Activated CD8-positive, alpha-beta memory T cell treated with anti-CD3 and anti-CD28 coated beads, Interleukin-2, amount 10 ng/mL, durations not matched to agents 7 days and 5 days (primary cell): ENCODE results near the gene C1orf87. TPM values are rescaled to one million over a fixed set of nuclear protein-coding genes. Genes with fewer than 3 reads are reported as not detected.
"Not testable (repeated sequence)": the region's sequence is repeated elsewhere in the genome, so short reads cannot be mapped to it uniquely, and the experiment has no call there.

Source experiments
- ATAC-seq: fragments of 150-1000 bp; cut with Tn5 transposase; one replicate; pipeline ENCODE4 v1.10.0; 2021; ENCODE audit warnings: moderate library complexity
- CTCF ChIA-PET: fragments of 350-600 bp; sonication (Branson Sonifier 250); formaldehyde crosslinking; loops from one replicate; lab custom pipeline; 2021; ENCODE audit warnings: antibody characterized with exemption; lab: Charles Lee
- DNase-seq: peaks from one replicate; pipeline ENCODE4 v3.0.0-alpha.2; 2020
- H3K27ac Mint-ChIP-seq: one replicate; pipeline ENCODE4 v1.8.0; 2021; ENCODE audit warnings: mild to moderate bottlenecking, mixed read lengths
- H3K27me3 Mint-ChIP-seq: one replicate; pipeline ENCODE4 v1.8.0; 2021; ENCODE audit warnings: mixed read lengths
- H3K36me3 Mint-ChIP-seq: one replicate; pipeline ENCODE4 v1.8.0; 2021; ENCODE audit warnings: mild to moderate bottlenecking, mixed read lengths
- H3K4me1 Mint-ChIP-seq: one replicate; pipeline ENCODE4 v1.8.0; 2021; ENCODE audit warnings: mixed read lengths
- H3K4me3 Mint-ChIP-seq: one replicate; pipeline ENCODE4 v1.8.0; 2021; ENCODE audit warnings: mild to moderate bottlenecking, moderate library complexity, mixed read lengths
- H3K9me3 Mint-ChIP-seq: one replicate; pipeline ENCODE4 v1.8.0; 2022; ENCODE audit warnings: low read depth, mixed read lengths
- total RNA-seq, 2 experiments: library from RNA; stranded (reverse); gene quantifications; one replicate each; pipeline ENCODE4 v1.2.3, GENCODE V29; 2021

Gene C1orf87
- total RNA-seq, 2 experiments from 2014 or later, result not detected

- CTCF ChIA-PET, result interaction anchor here (1.0 to 2.3 kb wide), 7 partner anchors 9 to 1478 kb away, joined by 3 to 13 read pairs (median 4); no protein-coding TSS in a partner anchor
- no peak overlapping the region for H3K27ac Mint-ChIP-seq
- H3K9me3 Mint-ChIP-seq, result no peaks in the 10 kb centered on the region
- H3K36me3 Mint-ChIP-seq, result no peaks in the 10 kb centered on the region
- H3K4me3 Mint-ChIP-seq, result no peak overlapping the region
- DNase-seq (peak; percentile 46), ATAC-seq (no peak)
- peaks cover 1% of the 10 kb centered on the region for H3K4me1 Mint-ChIP-seq
- H3K27me3 Mint-ChIP-seq, result peaks cover 19% of the 10 kb centered on the region
Measured at GRCh38 chr1:59976194-59977074, 97.1 kb downstream of the C1orf87 start.

GRCh38 chr1:59973719-59974118, 99.9 kb downstream of the C1orf87 start:
- H3K36me3 Mint-ChIP-seq, result no peaks in the 10 kb centered on the region
- H3K27me3 Mint-ChIP-seq, result peaks cover 19% of the 10 kb centered on the region
- ATAC-seq (no peak), DNase-seq (no peak)
- H3K4me3 Mint-ChIP-seq, result no peak overlapping the region
- peaks cover 4% of the 10 kb centered on the region for H3K4me1 Mint-ChIP-seq
- CTCF ChIA-PET, result interaction anchor here (1.4 to 2.9 kb wide), 2 partner anchors 8 to 26 kb away, joined by 3 to 13 read pairs; no protein-coding TSS in a partner anchor
- no peak overlapping the region for H3K27ac Mint-ChIP-seq
- no peaks in the 10 kb centered on the region for H3K9me3 Mint-ChIP-seq

- Mint-ChIP-seq H3K36me3 (no peaks in the 10 kb centered on the region), H3K4me3 (no peak overlapping the region), H3K9me3 (no peaks in the 10 kb centered on the region), H3K27me3 (peaks cover 19% of the 10 kb centered on the region), H3K4me1 (peaks cover 4% of the 10 kb centered on the region), H3K27ac (no peak overlapping the region)
- DNase-seq (no peak), ATAC-seq (no peak)
- CTCF ChIA-PET, result interaction anchor here (1.4 to 2.9 kb wide), 3 partner anchors 10 to 13 kb away, joined by 4 to 13 read pairs (median 10); no protein-coding TSS in a partner anchor
Measured at GRCh38 chr1:59972216-59972927, 101.2 kb downstream of the C1orf87 start.

- Mint-ChIP-seq H3K27ac (no peak overlapping the region), H3K9me3 (no peaks in the 10 kb centered on the region)
Measured at GRCh38 chr1:59971464-59971911, 102.1 kb downstream of the C1orf87 start.

GRCh38 chr1:59969542-59970175, 103.9 kb downstream of the C1orf87 start:
- H3K27ac Mint-ChIP-seq, DNase-seq, ATAC-seq, H3K4me1 Mint-ChIP-seq, H3K27me3 Mint-ChIP-seq, H3K36me3 Mint-ChIP-seq, H3K4me3 Mint-ChIP-seq, H3K9me3 Mint-ChIP-seq: not testable (repeated sequence)
- CTCF ChIA-PET, result interaction anchor here (1.9 kb wide), 1 partner anchor 10 kb away, joined by 10 read pairs; no protein-coding TSS in a partner anchor

More at GRCh38 chr1:59971464-59971911, 102.1 kb downstream of the C1orf87 start:
- DNase-seq (peak; percentile 50), ATAC-seq (peak; percentile 49)
- Mint-ChIP-seq H3K27me3 (peaks cover 16% of the 10 kb centered on the region), H3K36me3 (no peaks in the 10 kb centered on the region), H3K4me3 (no peak overlapping the region), H3K4me1 (peaks cover 4% of the 10 kb centered on the region)
- CTCF ChIA-PET, result interaction anchor here (0.7 to 2.9 kb wide), 10 partner anchors 9 to 1203 kb away, joined by 3 to 13 read pairs (median 4); no protein-coding TSS in a partner anchor

GRCh38 chr1:59968746-59969145, 104.8 kb downstream of the C1orf87 start:
- H3K9me3 Mint-ChIP-seq, H3K4me3 Mint-ChIP-seq, H3K36me3 Mint-ChIP-seq, H3K4me1 Mint-ChIP-seq, DNase-seq, ATAC-seq, H3K27ac Mint-ChIP-seq, H3K27me3 Mint-ChIP-seq: not testable (repeated sequence)
- CTCF ChIA-PET, result interaction anchor here (7.1 kb wide), 1 partner anchor 22 kb away, joined by 24 read pairs; no protein-coding TSS in a partner anchor

- no peak overlapping the region for H3K4me3 Mint-ChIP-seq
- ATAC-seq (no peak), DNase-seq (no peak)
- no peaks in the 10 kb centered on the region for H3K27me3 Mint-ChIP-seq
- H3K9me3 Mint-ChIP-seq, result no peaks in the 10 kb centered on the region
- CTCF ChIA-PET, result interaction anchor here (0.7 to 7.1 kb wide), 3 partner anchors 9 to 21 kb away, joined by 3 to 24 read pairs (median 13); no protein-coding TSS in a partner anchor
- H3K27ac Mint-ChIP-seq, result no peak overlapping the region
- H3K36me3 Mint-ChIP-seq, result no peaks in the 10 kb centered on the region
- H3K4me1 Mint-ChIP-seq, result peaks cover 4% of the 10 kb centered on the region
Measured at GRCh38 chr1:59967780-59968179, 105.8 kb downstream of the C1orf87 start.

GRCh38 chr1:59967141-59967697, 106.4 kb downstream of the C1orf87 start:
- no peak for ATAC-seq
- Mint-ChIP-seq H3K4me1 (peaks cover 4% of the 10 kb centered on the region), H3K27ac (no peak overlapping the region), H3K4me3 (no peak overlapping the region), H3K9me3 (no peaks in the 10 kb centered on the region), H3K36me3 (no peaks in the 10 kb centered on the region), H3K27me3 (peaks cover 2% of the 10 kb centered on the region)
- no peak for DNase-seq
- CTCF ChIA-PET, result interaction anchor here (0.7 to 7.1 kb wide), 3 partner anchors 9 to 20 kb away, joined by 3 to 24 read pairs (median 13); no protein-coding TSS in a partner anchor

GRCh38 chr1:59952065-59952464, 121.5 kb downstream of the C1orf87 start:
- Mint-ChIP-seq H3K4me3 (no peak overlapping the region), H3K4me1 (no peaks in the 10 kb centered on the region), H3K27ac (no peak overlapping the region), H3K36me3 (no peaks in the 10 kb centered on the region), H3K27me3 (peaks cover 11% of the 10 kb centered on the region), H3K9me3 (no peaks in the 10 kb centered on the region)
- CTCF ChIA-PET, result interaction anchor here (0.6 kb wide), 1 partner anchor 9 kb away, joined by 3 read pairs; no protein-coding TSS in a partner anchor
- ATAC-seq, result no peak
- no peak for DNase-seq

- H3K4me1 Mint-ChIP-seq, result no peaks in the 10 kb centered on the region
- H3K4me3 Mint-ChIP-seq, result no peak overlapping the region
- no peaks in the 10 kb centered on the region for H3K36me3 Mint-ChIP-seq
- H3K9me3 Mint-ChIP-seq, result no peaks in the 10 kb centered on the region
- DNase-seq (no peak), ATAC-seq (no peak)
- CTCF ChIA-PET, result interaction anchor here (0.8 to 1.9 kb wide), 3 partner anchors 9 to 70 kb away, joined by 3 to 5 read pairs (median 5); no protein-coding TSS in a partner anchor
- H3K27me3 Mint-ChIP-seq, result peaks cover 11% of the 10 kb centered on the region
- no peak overlapping the region for H3K27ac Mint-ChIP-seq
Measured at GRCh38 chr1:59949648-59950047, 123.9 kb downstream of the C1orf87 start.

GRCh38 chr1:59948990-59949389, 124.6 kb downstream of the C1orf87 start:
- H3K4me1 Mint-ChIP-seq, result no peaks in the 10 kb centered on the region
- peaks cover 11% of the 10 kb centered on the region for H3K27me3 Mint-ChIP-seq
- H3K27ac Mint-ChIP-seq, result no peak overlapping the region
- no peaks in the 10 kb centered on the region for H3K9me3 Mint-ChIP-seq
- CTCF ChIA-PET, result interaction anchor here (0.8 to 1.9 kb wide), 3 partner anchors 9 to 70 kb away, joined by 3 to 5 read pairs (median 5); no protein-coding TSS in a partner anchor
- H3K4me3 Mint-ChIP-seq, result no peak overlapping the region
- H3K36me3 Mint-ChIP-seq, result no peaks in the 10 kb centered on the region
- ATAC-seq (no peak), DNase-seq (no peak)
